ENCODE data around the gene NUP160.

NUP160 gene

GRCh38 chr11:47852053-47852452 lies 3.9 kb upstream of the NUP160 start:
- Histone ChIP-seq H2AFZ (ENCODE audit: low read depth, low read length) (no peak overlapping the region), H3K4me2 (ENCODE audit: low read length) (peak overlapping the region; percentile 62), H3K79me2 (ENCODE audit: low read length) (peaks cover 16% of the 10 kb centered on the region), H3K4me1 (ENCODE audit: low read length) (peaks cover 82% of the 10 kb centered on the region), H3K9me3 (ENCODE audit: insufficient read depth, low read length) (no peaks in the 10 kb centered on the region), H3K9ac (ENCODE audit: low read length) (peak overlapping the region; percentile 28; the same call in 1 of the 2 replicates), H3K27me3 (ENCODE audit: low read depth, low read length) (no peaks in the 10 kb centered on the region), H4K20me1 (ENCODE audit: insufficient read depth, low read length) (no peaks in the 10 kb centered on the region), H3K27ac (ENCODE audit: low read length) (peak overlapping the region; percentile 88), H3K36me3 (replicated peaks; ENCODE audit: low read depth, low read length) (peaks cover 2% of the 10 kb centered on the region), H3K4me3 (ENCODE audit: low read length) (no peak overlapping the region)
- TF ChIP-seq EZH2phosphoT487 (IDR thresholded peaks at IDR 0.05; ENCODE audit: low read depth), result no peak
- TF ChIP-seq CTCF (IDR thresholded peaks at IDR 0.05; ENCODE audit: low read depth, low read length), result no peak

GRCh38 chr11:47850337-47850736 lies 2.2 kb upstream of the NUP160 start:
- Histone ChIP-seq H3K4me2 (ENCODE audit: low read length) (peak overlapping the region; percentile 62), H2AFZ (ENCODE audit: low read depth, low read length) (no peak overlapping the region), H3K9ac (ENCODE audit: low read length) (peak overlapping the region; percentile 29; the same call in 1 of the 2 replicates)

DNA sequence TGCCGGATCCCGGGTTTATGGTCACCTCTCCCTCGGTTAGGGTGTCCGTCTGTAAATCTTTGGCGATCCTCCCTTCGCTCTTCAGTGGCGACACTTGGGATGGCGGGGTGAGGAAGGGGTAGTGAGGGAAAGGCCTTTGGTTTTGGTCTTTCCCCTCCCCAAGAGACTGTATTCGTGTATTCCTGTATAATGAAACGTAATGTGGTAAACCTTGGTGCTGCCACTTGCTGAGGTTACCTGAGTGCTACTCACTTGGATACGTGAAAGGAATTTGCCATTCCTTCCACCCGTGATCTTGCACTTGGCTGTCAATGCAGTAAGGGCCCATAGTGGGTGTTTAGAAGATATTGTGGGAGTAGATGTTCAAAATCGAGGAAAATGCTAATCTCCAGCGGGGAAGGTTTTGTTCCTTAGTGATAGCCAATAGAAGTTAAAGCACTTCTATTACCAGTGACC lies 578 bp upstream of the NUP160 start:
- Histone ChIP-seq H3K4me1 (ENCODE audit: low read length) (peaks cover 55% of the 10 kb centered on the region), H3K27ac (ENCODE audit: low read length) (peak overlapping the region; percentile 73)

More at GRCh38 chr11:47850337-47850736, 2.2 kb upstream of the NUP160 start:
- peaks cover 69% of the 10 kb centered on the region for H3K4me1 ChIP-seq (ENCODE audit: low read length)
- no peaks in the 10 kb centered on the region for H4K20me1 ChIP-seq (ENCODE audit: insufficient read depth, low read length)
- H3K79me2 ChIP-seq (ENCODE audit: low read length), result peaks cover 33% of the 10 kb centered on the region
- H3K4me3 ChIP-seq (ENCODE audit: low read length), result peak overlapping the region; percentile 25; the same call in 1 of the 2 replicates
- H3K27me3 ChIP-seq (ENCODE audit: low read depth, low read length), result no peaks in the 10 kb centered on the region
- peak overlapping the region; percentile 88 for H3K27ac ChIP-seq (ENCODE audit: low read length)
- no peaks in the 10 kb centered on the region for H3K9me3 ChIP-seq (ENCODE audit: insufficient read depth, low read length)
- H3K36me3 ChIP-seq (replicated peaks; ENCODE audit: low read depth, low read length), result peaks cover 16% of the 10 kb centered on the region
- no peak for TF ChIP-seq EZH2phosphoT487 (IDR thresholded peaks at IDR 0.05; ENCODE audit: low read depth)
- no peak for TF ChIP-seq CTCF (IDR thresholded peaks at IDR 0.05; ENCODE audit: low read depth, low read length)

DNA sequence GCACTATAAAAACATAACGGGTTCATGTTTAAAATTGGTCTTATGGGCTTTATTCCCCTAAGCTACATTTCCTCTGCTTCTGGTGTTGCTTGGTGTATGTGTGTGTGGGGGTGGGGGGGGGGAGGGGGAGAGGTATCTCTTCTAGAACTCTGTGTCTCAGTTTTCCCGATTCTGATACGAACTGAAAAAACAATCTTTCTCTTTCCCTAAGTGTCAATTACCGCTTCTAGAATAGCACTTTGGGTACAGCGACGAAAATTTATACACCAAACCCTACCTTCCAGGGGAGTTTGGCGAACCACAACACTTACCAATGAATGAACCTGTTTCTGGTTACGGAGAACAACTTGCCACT lies 636 bp downstream of the NUP160 start:
- Histone ChIP-seq H3K4me2 (ENCODE audit: low read length) (peak overlapping the region; percentile 93), H3K4me3 (ENCODE audit: low read length) (peak overlapping the region; percentile 80), H3K79me2 (ENCODE audit: low read length) (peaks cover 61% of the 10 kb centered on the region), H3K27me3 (ENCODE audit: low read depth, low read length) (no peaks in the 10 kb centered on the region), H3K36me3 (replicated peaks; ENCODE audit: low read depth, low read length) (peaks cover 36% of the 10 kb centered on the region), H3K27ac (ENCODE audit: low read length) (peak overlapping the region; percentile 73), H3K9me3 (ENCODE audit: insufficient read depth, low read length) (no peaks in the 10 kb centered on the region), H3K9ac (ENCODE audit: low read length) (peak overlapping the region; percentile 80), H2AFZ (ENCODE audit: low read depth, low read length) (0 out of 2 replicates have a peak overlapping the region, but pooled peaks have one; percentile 57), H4K20me1 (ENCODE audit: insufficient read depth, low read length) (peaks cover 11% of the 10 kb centered on the region; the same call in 1 of the 2 replicates), H3K4me1 (ENCODE audit: low read length) (peaks cover 43% of the 10 kb centered on the region)
- TF ChIP-seq EZH2phosphoT487 (IDR thresholded peaks at IDR 0.05; ENCODE audit: low read depth) (no peak), CTCF (IDR thresholded peaks at IDR 0.05; ENCODE audit: low read depth, low read length) (no peak)

More for the DNA sequence above, 578 bp upstream of the NUP160 start:
- H3K4me3 ChIP-seq (ENCODE audit: low read length), result peak overlapping the region; percentile 80
- no peak for TF ChIP-seq EZH2phosphoT487 (IDR thresholded peaks at IDR 0.05; ENCODE audit: low read depth)
- TF ChIP-seq CTCF (IDR thresholded peaks at IDR 0.05; ENCODE audit: low read depth, low read length), result peak; percentile 20
- peaks cover 24% of the 10 kb centered on the region for H3K36me3 ChIP-seq (replicated peaks; ENCODE audit: low read depth, low read length)
- H3K9ac ChIP-seq (ENCODE audit: low read length), result peak overlapping the region; percentile 80
- H3K4me2 ChIP-seq (ENCODE audit: low read length), result peak overlapping the region; percentile 96
- H2AFZ ChIP-seq (ENCODE audit: low read depth, low read length), result no peak overlapping the region
- H3K9me3 ChIP-seq (ENCODE audit: insufficient read depth, low read length), result no peaks in the 10 kb centered on the region
- peaks cover 49% of the 10 kb centered on the region for H3K79me2 ChIP-seq (ENCODE audit: low read length)
- H4K20me1 ChIP-seq (ENCODE audit: insufficient read depth, low read length), result 0 out of 2 replicates have a peak, but pooled peaks cover 5% of the 10 kb centered on the region
- no peaks in the 10 kb centered on the region for H3K27me3 ChIP-seq (ENCODE audit: low read depth, low read length)
